GM18505 (cell line): ENCODE measurements around the gene STARD8.

Source experiments
- ATAC-seq: cut with Tn5 transposase; IDR thresholded peaks from one replicate; pipeline ENCODE4 v1.9.1; 2021; ENCODE audit not compliant: unreplicated experiment
- POLR2A ChIP-seq: IDR thresholded peaks from 4 replicates; pipeline ENCODE4 v1.6.1; 2011; ENCODE audit warnings: borderline replicate concordance; ENCODE audit not compliant: insufficient read depth, insufficient read length; ENCODE audit errors: extremely low read depth

Gene STARD8

DNA sequence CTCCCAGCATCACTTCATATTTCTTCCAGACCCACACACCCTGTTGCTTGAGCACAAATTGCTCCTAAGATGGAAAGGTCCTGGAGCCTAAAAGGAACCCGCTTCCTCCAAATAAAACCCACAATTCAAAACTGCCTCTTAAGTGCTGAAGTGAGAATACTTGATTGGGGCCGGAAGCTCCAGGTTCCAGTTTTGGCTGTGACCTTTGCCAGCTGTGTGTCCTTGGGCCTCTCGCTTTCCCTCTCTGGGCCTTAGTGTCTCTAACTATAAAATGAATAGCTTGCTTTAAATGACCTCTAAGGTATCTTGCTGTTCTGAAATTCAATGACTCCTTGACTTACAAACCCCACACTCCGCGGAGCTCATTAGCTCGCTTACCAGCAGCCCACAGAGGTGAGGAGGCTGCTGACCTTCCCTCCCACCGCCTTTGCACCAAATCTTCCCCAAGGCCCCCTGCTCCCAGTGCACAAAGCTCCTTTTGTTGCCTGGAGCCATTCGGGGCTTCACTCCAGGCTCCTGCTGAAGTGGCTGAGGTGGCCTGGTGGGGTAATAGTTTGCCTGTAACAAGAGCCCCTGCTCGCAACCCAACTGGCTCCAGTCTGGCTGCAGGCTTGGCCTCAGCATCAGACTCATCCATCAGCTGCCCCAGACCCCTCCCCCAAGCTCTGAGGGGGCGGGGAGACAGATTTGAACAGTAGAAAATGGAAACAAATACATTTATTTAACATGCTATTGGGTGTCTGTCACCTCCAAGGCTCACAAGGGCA, 21.8 kb downstream of the STARD8 start:
- no peak for TF ChIP-seq POLR2A
- no peak for ATAC-seq

DNA sequence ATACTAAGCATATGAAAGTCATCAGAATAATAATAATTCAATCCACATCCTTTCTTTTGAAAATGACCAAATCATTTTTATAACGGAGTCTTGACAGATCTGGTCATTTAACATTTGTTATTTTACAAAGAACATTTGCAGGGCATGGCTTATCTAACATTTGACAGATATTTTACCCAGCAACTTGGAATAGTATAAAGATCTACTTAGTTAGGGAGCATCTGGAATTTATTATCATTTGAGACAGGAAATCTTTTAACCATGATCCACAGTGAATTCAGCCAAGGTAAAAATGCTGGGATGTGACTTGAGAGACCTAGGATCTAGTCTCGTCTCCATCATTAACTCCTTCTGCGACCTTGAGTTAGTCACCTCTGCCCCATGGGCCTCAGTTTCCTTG, 22.4 kb downstream of the STARD8 start:
- ATAC-seq, result no peak
- TF ChIP-seq POLR2A, result no peak

DNA sequence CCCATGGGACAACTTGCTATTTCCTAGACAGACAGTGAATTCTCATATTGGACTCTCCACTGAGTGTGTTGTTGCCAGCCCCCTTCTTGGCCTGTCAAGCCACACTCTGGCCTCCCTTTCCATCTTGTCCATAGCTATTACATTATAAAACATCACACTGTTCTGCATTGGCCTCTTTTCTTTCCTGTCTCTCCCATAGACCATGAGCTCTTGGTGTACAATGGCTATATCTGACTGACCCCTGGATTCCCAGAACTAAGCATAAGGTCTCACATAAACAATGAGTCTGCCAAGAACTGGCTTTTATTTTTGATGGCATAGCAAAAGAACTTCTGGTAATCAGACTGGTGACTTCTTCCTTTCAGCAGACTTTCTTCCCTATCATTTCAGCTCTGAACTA, 23.8 kb downstream of the STARD8 start:
- TF ChIP-seq POLR2A, result no peak
- ATAC-seq, result no peak

DNA sequence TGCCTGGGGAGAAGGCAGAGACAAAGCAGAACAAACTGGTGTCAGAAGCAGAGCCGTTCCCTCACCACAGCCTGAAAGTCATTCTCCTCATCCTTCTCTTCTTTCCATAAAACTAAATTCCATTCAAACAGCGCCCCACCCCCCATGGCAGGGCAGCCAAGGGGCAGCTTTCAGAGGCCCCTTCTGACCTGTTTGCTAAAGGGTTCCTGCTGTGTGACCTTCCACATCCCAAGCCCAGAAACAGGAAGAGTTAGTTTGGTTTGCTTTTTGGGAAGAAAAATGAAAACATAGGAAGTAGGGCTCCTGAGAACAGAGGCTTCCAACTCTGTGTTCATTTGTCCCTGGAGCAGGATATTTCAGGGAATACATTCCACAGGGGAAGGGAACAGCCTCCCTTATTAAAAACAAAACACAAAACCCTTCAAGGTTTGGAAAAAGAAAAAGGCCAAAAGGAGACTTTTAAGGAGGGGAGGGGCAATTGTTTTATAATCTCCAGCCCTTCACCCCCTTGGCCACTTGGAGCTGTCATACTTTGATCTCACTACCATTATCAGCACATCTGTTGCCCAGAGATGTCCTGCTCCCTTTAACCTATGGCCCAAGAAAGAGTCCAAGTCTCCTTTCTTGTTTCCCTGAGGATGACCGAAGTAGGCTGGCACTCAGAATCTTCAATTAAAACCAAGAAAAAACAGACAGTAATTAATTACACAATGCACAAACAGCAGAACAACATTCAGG, 25.3 kb downstream of the STARD8 start:
- TF ChIP-seq POLR2A, result no peak
- no peak for ATAC-seq

DNA sequence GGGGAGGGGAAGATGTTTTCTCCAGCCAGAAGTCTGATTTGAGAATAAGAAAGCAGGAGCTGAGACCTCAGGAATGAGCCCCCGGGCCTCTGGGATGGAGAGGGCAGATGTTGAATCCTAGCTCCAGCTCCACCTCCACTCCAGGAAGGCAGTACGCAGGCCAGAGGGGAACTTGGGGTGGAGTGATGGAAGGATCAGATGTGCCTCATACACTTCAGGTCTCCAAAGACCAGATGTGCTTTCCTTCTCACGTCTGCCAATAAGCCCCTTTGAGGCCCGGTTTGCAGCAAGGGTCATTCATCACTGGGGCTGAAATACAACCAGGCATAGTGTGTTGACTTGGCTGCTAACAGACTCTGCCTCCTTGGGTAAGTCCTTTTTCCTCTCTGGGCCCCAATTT, 28.1 kb downstream of the STARD8 start:
- ATAC-seq, result no peak
- no peak for TF ChIP-seq POLR2A

DNA sequence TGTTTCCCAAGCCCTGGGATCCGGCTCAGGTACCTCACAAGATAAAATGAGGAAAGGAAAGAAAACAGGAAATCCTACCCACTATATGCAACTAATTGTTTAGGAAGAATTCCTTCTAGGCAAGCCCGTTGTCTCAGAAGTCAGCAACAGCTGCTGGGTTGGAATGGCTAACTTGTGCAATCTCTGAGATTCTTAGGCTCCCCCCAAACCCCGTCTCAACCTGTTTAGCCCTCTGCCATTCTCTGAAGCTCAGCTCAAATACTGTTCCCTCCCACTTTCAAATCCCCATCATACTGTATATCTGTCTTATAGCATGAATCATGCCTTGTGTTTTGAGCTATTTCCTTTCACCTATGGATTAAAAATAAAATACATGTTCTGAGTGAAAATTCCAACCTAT, 28.9 kb downstream of the STARD8 start:
- no peak for TF ChIP-seq POLR2A
- no peak for ATAC-seq

DNA sequence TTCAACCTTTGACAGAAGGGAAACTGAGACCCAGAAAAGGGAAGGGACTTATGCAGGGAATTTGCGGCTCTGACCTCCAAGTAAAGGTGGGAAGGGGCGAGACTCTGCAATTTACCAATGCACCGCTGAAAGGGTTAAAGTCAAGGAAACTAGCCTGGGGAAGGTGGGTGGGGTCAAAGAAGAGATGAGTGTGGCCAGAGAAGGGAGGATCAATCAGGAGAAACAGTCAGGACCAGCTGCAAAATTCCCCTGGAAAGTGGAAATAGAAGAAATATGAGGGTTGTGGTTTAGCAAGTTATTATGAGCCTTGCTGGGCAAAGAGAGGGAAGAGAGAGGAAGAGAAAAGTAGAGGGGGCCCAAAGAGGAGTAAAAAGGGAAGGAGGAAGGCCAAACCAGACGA, 30.5 kb downstream of the STARD8 start:
- TF ChIP-seq POLR2A, result no peak
- ATAC-seq, result no peak

DNA sequence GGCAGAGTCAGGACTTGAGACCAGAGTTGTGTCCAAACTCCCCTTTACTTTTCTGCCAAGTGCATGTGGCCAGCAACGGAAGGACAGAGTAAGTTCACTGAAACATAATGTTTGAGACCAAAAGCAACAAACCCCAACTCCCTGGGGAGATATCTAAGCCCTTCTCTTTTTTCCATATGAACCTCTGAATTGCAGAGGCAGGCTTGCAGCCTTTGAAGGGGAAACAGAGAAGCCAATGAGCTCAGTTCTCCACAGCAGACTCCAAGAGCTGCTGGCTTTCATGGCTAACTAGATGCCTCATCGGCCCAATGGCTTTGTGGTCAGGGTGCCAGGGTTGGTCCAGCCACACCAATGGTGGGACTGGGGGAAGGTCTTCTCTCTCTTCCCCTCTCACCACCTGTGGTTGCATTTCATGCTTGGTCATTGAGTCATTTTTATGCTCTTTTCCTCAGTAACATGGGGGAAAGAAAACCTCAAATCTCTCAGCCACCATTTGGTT, 34.0 kb downstream of the STARD8 start:
- TF ChIP-seq POLR2A, result no peak
- no peak for ATAC-seq

DNA sequence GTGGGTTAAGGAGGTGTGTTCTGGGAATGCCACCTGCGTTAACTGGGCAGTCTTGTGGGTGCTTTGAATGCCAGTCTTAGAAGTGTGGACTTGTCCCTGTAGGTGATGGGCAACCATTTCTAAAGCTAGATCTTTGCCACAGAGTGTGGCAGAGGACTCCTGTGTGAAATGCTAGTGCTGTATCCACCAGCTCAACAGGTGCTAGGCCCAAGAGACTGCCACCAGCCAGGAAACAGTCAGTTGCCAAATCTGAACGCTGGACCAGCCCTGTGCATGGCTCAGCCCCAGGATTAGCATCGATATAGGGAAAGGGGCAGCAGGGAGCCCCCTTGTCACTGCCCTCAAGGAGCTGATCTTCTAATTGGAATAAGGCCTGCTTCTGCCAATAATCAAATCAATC, 35.3 kb downstream of the STARD8 start:
- ATAC-seq, result no peak
- TF ChIP-seq POLR2A, result no peak

DNA sequence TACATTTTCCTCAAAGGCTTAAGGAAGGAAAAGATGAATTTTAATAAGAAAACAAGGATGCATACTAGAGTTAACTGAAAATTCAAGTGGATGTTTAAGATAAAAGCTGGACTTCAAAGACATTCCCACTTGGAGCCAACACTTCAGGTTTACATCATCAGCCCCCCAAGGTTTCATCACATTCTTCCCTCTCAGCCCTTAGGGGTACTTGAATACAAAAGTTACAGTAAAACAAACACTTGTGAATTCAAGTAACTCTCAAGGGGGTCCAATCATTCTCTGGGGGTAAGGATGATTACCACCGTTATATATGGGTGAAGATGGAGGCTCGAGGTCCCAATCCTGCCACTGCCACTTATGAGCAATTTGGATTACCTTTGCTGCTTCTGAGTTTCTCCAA, 36.1 kb downstream of the STARD8 start:
- no peak for TF ChIP-seq POLR2A
- ATAC-seq, result no peak

DNA sequence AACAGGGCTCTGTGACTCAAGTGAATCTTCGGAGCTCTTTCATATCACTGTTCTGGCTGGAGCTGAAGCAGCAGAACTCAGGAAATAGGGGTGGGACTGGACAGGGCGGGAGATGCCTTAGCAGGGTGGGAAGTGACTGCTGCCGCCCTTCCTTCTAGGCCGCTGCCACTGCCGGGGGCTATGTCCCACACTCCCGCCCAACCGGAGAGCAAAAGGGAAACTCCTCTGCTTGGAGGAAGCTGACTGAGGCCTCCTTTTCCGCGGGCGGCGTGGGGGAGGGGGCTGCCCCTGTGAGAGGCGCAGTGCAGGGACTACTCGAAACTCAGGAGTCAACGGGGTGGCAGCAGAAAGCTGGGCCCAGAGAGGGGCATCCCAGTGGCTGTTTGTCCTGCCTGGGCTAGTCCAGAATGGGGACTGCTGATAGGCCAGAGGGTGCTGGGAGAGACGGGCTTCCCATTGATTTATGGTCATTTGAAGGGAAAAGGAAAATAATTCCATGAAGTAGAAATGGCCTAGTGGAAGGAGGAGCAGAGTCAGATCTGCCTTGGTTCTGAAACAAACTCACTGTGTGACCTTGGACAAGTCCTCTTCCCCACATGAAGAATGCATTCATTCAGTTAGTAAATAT, 36.9 kb downstream of the STARD8 start:
- TF ChIP-seq POLR2A, result no peak
- ATAC-seq, result no peak

DNA sequence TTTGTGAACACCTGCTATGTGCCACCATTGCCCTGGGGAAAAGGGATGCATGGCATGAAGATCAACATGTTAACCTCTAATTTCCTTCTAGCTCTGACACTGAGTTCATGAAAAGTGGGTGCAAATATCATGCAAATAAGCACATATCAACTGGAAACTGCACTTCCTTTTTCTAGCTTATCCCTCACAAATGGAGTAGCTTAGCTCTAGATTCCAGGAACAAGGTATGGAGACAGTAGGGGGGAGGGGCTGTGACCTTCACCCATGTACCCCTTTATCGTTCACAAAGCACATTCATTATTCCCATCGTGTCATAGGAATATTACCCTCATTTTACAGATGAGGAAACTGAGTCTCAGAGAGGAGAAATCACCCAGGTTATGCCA, 37.4 kb downstream of the STARD8 start:
- no peak for TF ChIP-seq POLR2A
- no peak for ATAC-seq

DNA sequence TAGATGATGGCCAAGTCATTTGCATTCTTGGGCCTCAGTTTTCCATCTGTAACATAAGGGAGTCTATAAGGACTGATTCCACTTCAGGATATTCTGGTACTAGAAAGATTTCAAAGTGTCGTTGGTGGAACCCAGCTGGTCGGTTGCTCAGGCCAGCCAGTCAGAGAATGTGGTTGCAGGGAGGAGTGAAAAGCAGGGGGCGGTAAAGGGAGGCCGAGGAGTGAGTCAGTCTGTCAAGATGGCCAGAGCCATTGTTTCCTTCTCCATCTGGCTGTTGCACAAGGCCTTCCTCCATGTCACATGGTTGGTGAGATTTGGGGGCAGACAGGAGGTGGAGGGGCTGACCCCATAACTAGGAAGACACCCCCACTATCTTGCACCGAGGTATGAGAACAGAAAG, 38.2 kb downstream of the STARD8 start:
- no peak for ATAC-seq
- TF ChIP-seq POLR2A, result no peak
